Thoracic aorta (tissue), 2 donors: ENCODE data around the gene PEA15. TPM values are rescaled to one million over a fixed set of nuclear protein-coding genes. Genes with fewer than 3 reads are reported as not detected.

Source experiments
- ATAC-seq: fragments of 150-250 bp; one replicate; pipeline ENCODE4 v1.8.0; 2017; ENCODE audit warnings: low read depth; ENCODE audit not compliant: insufficient number of reproducible peaks, low FRiP score
- DNase-seq: peaks from one replicate; pipeline ENCODE4 v3.0.0-alpha.2; 2020; ENCODE audit warnings: low spot score
- H3K27ac ChIP-seq, 2 donors: fragments of 200-600 bp; sonication (generic); 1 replicate in 1 of 2; 2 replicates in 1 of 2; pipeline ENCODE4 v1.5.1; 2016; ENCODE audit warnings: mild to moderate bottlenecking in 2 of 2, moderate library complexity in 2 of 2
- H3K27me3 ChIP-seq: fragments of 200-600 bp; sonication (generic); replicated peaks from 2 replicates; pipeline ENCODE4 v1.6.0; 2016; ENCODE audit warnings: mild to moderate bottlenecking; ENCODE audit not compliant: insufficient read depth
- H3K36me3 ChIP-seq: fragments of 200-600 bp; sonication (generic); one replicate; pipeline ENCODE4 v1.5.1; 2016
- H3K4me1 ChIP-seq, 2 donors: fragments of 200-600 bp; sonication (generic); 1 replicate in 1 of 2; 2 replicates in 1 of 2; pipeline versions ENCODE4 v1.5.1 to v1.6.0; 2016; ENCODE audit warnings: low read depth in 2 of 2, mild to moderate bottlenecking in 1 of 2; ENCODE audit not compliant: control insufficient read depth in 1 of 2
- H3K4me3 ChIP-seq: fragments of 200-600 bp; sonication (generic); 2 replicates; pipeline ENCODE4 v1.5.1; 2016; ENCODE audit warnings: mild to moderate bottlenecking
- H3K9me3 ChIP-seq: fragments of 200-600 bp; sonication (generic); 2 replicates; pipeline ENCODE4 v1.5.1; 2016
- CTCF ChIP-seq: fragments of 200-600 bp; sonication (generic); IDR thresholded peaks from one replicate; pipeline ENCODE4 v1.5.1; 2019; ENCODE audit warnings: antibody characterized with exemption
- total RNA-seq, 2 donors: library from RNA; depleted of rRNA; stranded (reverse); fragments of >200 nt; gene quantifications; one replicate each; pipeline versions ENCODE4 v1.1.0 to v1.2.3, GENCODE V29; 2016

PEA15 gene
- total RNA-seq, 2 donors from 2014 or later: 131 to 194 TPM

GRCh38 chr1:160258177-160258798, 53.1 kb downstream of the PEA15 start:
- DNase-seq (no peak), ATAC-seq (no peak)
- no peaks in the 10 kb centered on the region for H3K27me3 ChIP-seq
- H3K36me3 ChIP-seq: no peaks in the 10 kb centered on the region
- peaks cover 39 to 59% of the 10 kb centered on the region in 2 donors for H3K4me1 ChIP-seq
- TF ChIP-seq CTCF: no peak
- H3K27ac ChIP-seq: no peak overlapping the region
- H3K9me3 ChIP-seq: no peaks in the 10 kb centered on the region
- no peak overlapping the region for H3K4me3 ChIP-seq

GRCh38 chr1:160260406-160261382, 55.5 kb downstream of the PEA15 start:
- no peak for ATAC-seq
- peaks cover 39 to 55% of the 10 kb centered on the region in 2 donors for H3K4me1 ChIP-seq
- H3K36me3 ChIP-seq: no peaks in the 10 kb centered on the region
- no peak for DNase-seq
- peak overlapping the region; percentile 100 for H3K4me3 ChIP-seq
- no peak for TF ChIP-seq CTCF
- H3K27me3 ChIP-seq: no peaks in the 10 kb centered on the region
- H3K9me3 ChIP-seq: no peaks in the 10 kb centered on the region
- H3K27ac ChIP-seq: peak overlapping the region; percentile 97 to 99

- Histone ChIP-seq H3K4me1 (peaks cover 37 to 48% of the 10 kb centered on the region in 2 donors), H3K27ac (peak overlapping the region; percentile 97 to 99), H3K4me3 (peak overlapping the region; percentile 100), H3K27me3 (no peaks in the 10 kb centered on the region), H3K9me3 (no peaks in the 10 kb centered on the region), H3K36me3 (no peaks in the 10 kb centered on the region)
- no peak for TF ChIP-seq CTCF
- no peak for DNase-seq
- ATAC-seq: peak; percentile 60
Observed at GRCh38 chr1:160261556-160261892, 56.3 kb downstream of the PEA15 start.

- Histone ChIP-seq H3K36me3 (no peaks in the 10 kb centered on the region), H3K4me3 (peak within 1 kb of the TSS; percentile 100), H3K27me3 (no peaks in the 10 kb centered on the region), H3K27ac (peak within 1 kb of the TSS; percentile 97 to 99), H3K9me3 (no peaks in the 10 kb centered on the region), H3K4me1 (peaks cover 33 to 42% of the 10 kb centered on the region in 2 donors)
- ATAC-seq (peak; percentile 91), DNase-seq (peak; percentile 94)
- TF ChIP-seq CTCF: no peak
Observed at GRCh38 chr1:160261893-160262794, 57.0 kb downstream of the PEA15 start, which contains the start of gene DCAF8. Gene DCAF8, minus strand, starts transcription at chr1:160262549. Its CDS starts 18,541 bp downstream, at chr1:160244008.
